Stimulated activated CD8-positive, alpha-beta memory T cell treated with anti-CD3 and anti-CD28 coated beads, Interleukin-15, amount 100 ng/mL, for 1 hour (primary cell): ENCODE data around the gene PHLDA3.
"Not testable (repeated sequence)": the region's sequence is repeated elsewhere in the genome, so short reads cannot be mapped to it uniquely, and the experiment has no call there.

Experiments
- DNase-seq: peaks from one replicate; pipeline ENCODE4 v3.0.0-alpha.2; 2020; ENCODE audit warnings: low read depth

PHLDA3 gene

GRCh38 chr1:201503397-201504176, 34.6 kb upstream of the PHLDA3 start:
- no peak for DNase-seq

- DNase-seq, result no peak
Observed at GRCh38 chr1:201502511-201502857, 33.5 kb upstream of the PHLDA3 start.

- DNase-seq, result no peak
Observed at GRCh38 chr1:201501812-201502510, 33.0 kb upstream of the PHLDA3 start.

- DNase-seq, result no peak
Observed at GRCh38 chr1:201501144-201501543, 32.2 kb upstream of the PHLDA3 start.

GRCh38 chr1:201500670-201501120, 31.7 kb upstream of the PHLDA3 start:
- DNase-seq, result no peak

GRCh38 chr1:201499795-201500669, 31.0 kb upstream of the PHLDA3 start:
- DNase-seq, result no peak

GRCh38 chr1:201499191-201499590, 30.2 kb upstream of the PHLDA3 start:
- no peak for DNase-seq

GRCh38 chr1:201498621-201499020, 29.6 kb upstream of the PHLDA3 start:
- DNase-seq, result no peak

GRCh38 chr1:201497935-201498509, 29.0 kb upstream of the PHLDA3 start:
- no peak for DNase-seq

- DNase-seq, result no peak
Observed at GRCh38 chr1:201496296-201496690, 27.3 kb upstream of the PHLDA3 start.

GRCh38 chr1:201495551-201496295, 26.7 kb upstream of the PHLDA3 start:
- no peak for DNase-seq

GRCh38 chr1:201493757-201494617, 25.0 kb upstream of the PHLDA3 start:
- no peak for DNase-seq

- not testable (repeated sequence) for DNase-seq
Observed at GRCh38 chr1:201493026-201493656, 24.2 kb upstream of the PHLDA3 start.

- no peak for DNase-seq
Observed at GRCh38 chr1:201491896-201492511, 23.0 kb upstream of the PHLDA3 start.

GRCh38 chr1:201490708-201491131, 21.7 kb upstream of the PHLDA3 start:
- DNase-seq, result no peak

GRCh38 chr1:201489643-201490261, 20.8 kb upstream of the PHLDA3 start:
- DNase-seq, result no peak

GRCh38 chr1:201488830-201489589, 20.0 kb upstream of the PHLDA3 start:
- no peak for DNase-seq

GRCh38 chr1:201487742-201488141, 18.8 kb upstream of the PHLDA3 start:
- no peak for DNase-seq
